Measurements from ENCODE around the gene RCAN2.

DNA sequence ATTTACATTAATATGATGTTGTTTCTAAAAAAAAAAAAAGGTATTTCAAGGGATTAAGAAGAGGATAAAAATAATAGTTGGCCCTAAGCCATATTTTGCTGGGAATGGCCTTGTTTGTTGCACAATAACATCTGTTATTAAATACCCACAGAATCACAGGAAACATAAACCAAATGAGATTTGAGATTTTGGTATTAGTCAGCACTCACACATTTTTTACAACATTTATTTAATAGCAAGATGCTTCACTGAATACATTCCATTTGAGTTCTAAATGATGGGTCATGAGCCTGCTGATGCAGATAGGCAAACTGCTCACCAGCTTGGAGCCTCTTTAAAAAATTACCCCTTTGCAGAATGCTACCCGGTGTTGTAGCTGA is 227.6 kb downstream of the RCAN2 start:
- no peak for TF ChIP-seq EZH2phosphoT487 (IDR thresholded peaks at IDR 0.05; ENCODE audit: low read length)
- TF ChIP-seq, protein P1, sequence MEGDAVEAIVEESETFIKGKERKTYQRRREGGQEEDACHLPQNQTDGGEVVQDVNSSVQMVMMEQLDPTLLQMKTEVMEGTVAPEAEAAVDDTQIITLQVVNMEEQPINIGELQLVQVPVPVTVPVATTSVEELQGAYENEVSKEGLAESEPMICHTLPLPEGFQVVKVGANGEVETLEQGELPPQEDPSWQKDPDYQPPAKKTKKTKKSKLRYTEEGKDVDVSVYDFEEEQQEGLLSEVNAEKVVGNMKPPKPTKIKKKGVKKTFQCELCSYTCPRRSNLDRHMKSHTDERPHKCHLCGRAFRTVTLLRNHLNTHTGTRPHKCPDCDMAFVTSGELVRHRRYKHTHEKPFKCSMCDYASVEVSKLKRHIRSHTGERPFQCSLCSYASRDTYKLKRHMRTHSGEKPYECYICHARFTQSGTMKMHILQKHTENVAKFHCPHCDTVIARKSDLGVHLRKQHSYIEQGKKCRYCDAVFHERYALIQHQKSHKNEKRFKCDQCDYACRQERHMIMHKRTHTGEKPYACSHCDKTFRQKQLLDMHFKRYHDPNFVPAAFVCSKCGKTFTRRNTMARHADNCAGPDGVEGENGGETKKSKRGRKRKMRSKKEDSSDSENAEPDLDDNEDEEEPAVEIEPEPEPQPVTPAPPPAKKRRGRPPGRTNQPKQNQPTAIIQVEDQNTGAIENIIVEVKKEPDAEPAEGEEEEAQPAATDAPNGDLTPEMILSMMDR (IDR thresholded peaks at IDR 0.05; ENCODE audit: low read length) = no peak
